Muscle of arm (tissue), 12 donors: ENCODE results near the gene KICS2. TPM values are rescaled to one million over a fixed set of nuclear protein-coding genes. Genes with fewer than 3 reads are reported as not detected.

Experiments
- DNase-seq: peaks from one replicate; pipeline ENCODE4 v3.0.0-alpha.2; 2013
- polyA plus RNA-seq, 12 donors: library from polyadenylated mRNA; unstranded; fragments of 120-200 nt; gene quantifications; one replicate each; pipeline ENCODE4 v1.2.1, GENCODE V29; 2013; ENCODE audit not compliant: insufficient read length in 12 of 12

The KICS2 gene
- polyA plus RNA-seq, 12 donors = 2.8 to 4.4 (median 3.7) TPM; not detected in 2

DNA sequence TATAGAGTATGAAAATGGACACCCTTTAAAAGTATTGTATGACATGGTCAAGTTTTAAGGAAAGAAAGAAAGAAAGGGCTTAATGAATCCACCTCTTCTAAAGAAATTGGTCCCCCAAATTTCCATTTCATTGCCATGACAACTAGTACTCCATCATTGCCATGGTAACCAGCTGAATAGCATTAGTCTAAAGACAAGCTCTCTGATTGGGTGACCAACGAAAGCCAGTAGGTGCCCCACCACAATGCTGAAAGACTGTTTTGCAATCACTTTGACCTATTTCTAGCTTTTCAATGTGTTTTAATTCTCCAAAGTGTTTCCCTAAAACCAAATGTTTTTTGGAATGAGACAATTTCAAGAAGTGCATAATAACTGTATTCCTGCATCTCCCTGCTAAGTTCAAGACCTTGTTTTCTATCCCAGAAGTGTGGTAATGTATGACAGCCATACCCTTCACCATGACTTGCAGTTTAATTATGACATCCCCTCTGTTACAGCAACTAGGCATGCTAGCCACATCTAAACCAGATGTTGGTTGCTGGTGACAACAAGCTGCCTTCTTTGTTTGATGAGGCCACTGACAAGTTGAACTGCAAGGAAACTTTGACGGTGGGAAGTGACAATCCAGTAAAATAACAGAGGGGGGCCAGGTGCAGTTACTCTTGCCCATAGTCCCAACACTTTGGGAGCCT is 46.7 kb downstream of the KICS2 start:
- DNase-seq = no peak

GRCh38 chr12:64173456-64173855 is 48.6 kb downstream of the KICS2 start:
- no peak for DNase-seq

Other genes with a start within 250 kb of the KICS2 start
- 1 to 10 TPM in 7 of 12 donors, under 1 TPM in 3, not detected in 2; 0.68 to 3.7 (median 1.2) TPM for gene C12orf56, start 168.5 kb upstream of the KICS2 start, polyA plus RNA-seq
- gene XPOT, start 182.1 kb upstream of the KICS2 start, polyA plus RNA-seq = 10 to 100 TPM in 11 of 12 donors, not detected in 1; 30.7 to 59.9 (median 46.2) TPM
- gene TBK1, start 229.8 kb upstream of the KICS2 start, polyA plus RNA-seq = 10 to 100 TPM in 11 of 12 donors, not detected in 1; 10.6 to 23.4 (median 17.3) TPM